Neural progenitor cell (in vitro differentiated cells): Measurements from ENCODE around the gene SMG7. TPM values are rescaled to one million over a fixed set of nuclear protein-coding genes. Genes with fewer than 3 reads are reported as not detected.

Experiments used
- DNase-seq: peaks from one replicate; pipeline ENCODE4 v3.0.0-alpha.2; 2016; ENCODE audit warnings: low spot score
- H2AFZ ChIP-seq: fragments of 200-600 bp; sonication (generic); replicated peaks from 2 replicates; pipeline ENCODE4 v1.6.1; 2016; ENCODE audit warnings: antibody characterized with exemption
- H3F3A ChIP-seq: fragments of 200-600 bp; sonication (generic); 2 replicates; pipeline ENCODE4 v1.6.1; 2016; ENCODE audit warnings: antibody characterized with exemption, low read depth
- H3K27ac ChIP-seq: fragments of 200-600 bp; sonication (generic); 2 replicates; pipeline ENCODE4 v1.5.1; 2016; ENCODE audit warnings: mild to moderate bottlenecking
- H3K27me3 ChIP-seq: fragments of 200-600 bp; sonication (generic); 2 replicates; pipeline ENCODE4 v1.6.1; 2016; ENCODE audit warnings: mild to moderate bottlenecking, moderate library complexity
- H3K36me3 ChIP-seq: fragments of 200-600 bp; sonication (generic); 2 replicates; pipeline ENCODE4 v1.5.1; 2016
- H3K4me1 ChIP-seq: fragments of 200-600 bp; sonication (generic); 2 replicates; pipeline ENCODE4 v1.6.1; 2016; ENCODE audit warnings: mixed run types
- H3K4me2 ChIP-seq: fragments of 200-600 bp; sonication (generic); 2 replicates; pipeline ENCODE4 v1.6.1; 2016
- H3K4me3 ChIP-seq: fragments of 200-600 bp; sonication (generic); 2 replicates; pipeline ENCODE4 v1.5.1; 2016
- H3K79me2 ChIP-seq: fragments of 200-600 bp; sonication (generic); 2 replicates; pipeline ENCODE4 v1.6.1; 2016; ENCODE audit warnings: low read depth
- H3K9ac ChIP-seq: fragments of 200-600 bp; sonication (generic); 2 replicates; pipeline ENCODE4 v1.6.1; 2016
- H3K9me3 ChIP-seq: fragments of 200-600 bp; sonication (generic); 2 replicates; pipeline ENCODE4 v1.5.1; 2016; ENCODE audit warnings: low read depth
- H4K20me1 ChIP-seq: fragments of 200-600 bp; sonication (generic); 2 replicates; pipeline ENCODE4 v1.6.1; 2016; ENCODE audit warnings: low read depth
- H3K27ac Mint-ChIP-seq: 3 replicates; pipeline ENCODE4 v1.8.0; 2021; ENCODE audit warnings: mixed read lengths
- H3K27me3 Mint-ChIP-seq: 2 replicates; pipeline ENCODE4 v1.8.0; 2022; ENCODE audit warnings: low read depth, mild to moderate bottlenecking, inconsistent platforms, moderate library complexity, mixed read lengths; ENCODE audit not compliant: insufficient read depth
- H3K36me3 Mint-ChIP-seq: 3 replicates; pipeline ENCODE4 v1.8.0; 2021; ENCODE audit warnings: mixed read lengths
- H3K4me1 Mint-ChIP-seq: 3 replicates; pipeline ENCODE4 v1.8.0; 2021; ENCODE audit warnings: mixed read lengths
- H3K4me3 Mint-ChIP-seq: 3 replicates; pipeline ENCODE4 v1.8.0; 2021; ENCODE audit warnings: mild to moderate bottlenecking, moderate library complexity, mixed read lengths
- H3K9me3 Mint-ChIP-seq: 3 replicates; pipeline ENCODE4 v1.8.0; 2020; ENCODE audit warnings: mixed read lengths
- EZH2 ChIP-seq: fragments of 200-600 bp; sonication (generic); IDR thresholded peaks from 2 replicates; pipeline ENCODE4 v1.6.1; 2017; ENCODE audit warnings: antibody characterized with exemption, mild to moderate bottlenecking, moderate library complexity
- EZH2phosphoT487 ChIP-seq: fragments of 200-600 bp; sonication (generic); IDR thresholded peaks from 2 replicates; pipeline ENCODE4 v1.6.1; 2017; ENCODE audit warnings: antibody characterized with exemption
- total RNA-seq: library from RNA; depleted of rRNA; stranded (reverse); fragments of >200 nt; gene quantifications from 2 replicates; pipeline ENCODE4 v1.2.3, GENCODE V29; 2015; ENCODE audit warnings: low replicate concordance
- TF ChIP-seq, protein P1 (sequence below): fragments of 200-600 bp; sonication (generic); IDR thresholded peaks from 2 replicates; pipeline ENCODE4 v1.5.1; 2017; ENCODE audit warnings: antibody characterized with exemption, mild to moderate bottlenecking

SMG7 gene
- total RNA-seq, 1 donor from 2014 or later: 33.5 TPM

DNA sequence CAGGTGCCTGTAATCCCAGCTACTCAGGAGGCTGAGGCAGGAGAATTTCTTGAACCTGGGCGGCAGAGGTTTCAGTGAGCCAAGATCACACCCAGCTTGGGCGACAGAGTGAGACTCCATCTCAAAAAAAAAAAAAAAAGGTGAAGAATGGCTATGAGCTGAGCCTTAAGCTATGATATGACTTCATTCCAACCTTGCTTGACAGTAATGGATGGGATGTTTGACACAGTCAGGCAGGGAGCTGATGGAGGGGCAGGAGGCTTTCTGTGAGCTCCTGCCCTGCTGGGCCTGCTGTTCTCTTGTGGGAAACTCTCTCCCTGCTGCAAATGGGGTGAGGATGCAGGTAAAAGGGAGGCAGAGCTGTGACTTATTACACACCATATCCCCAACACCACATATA is 90.4 kb downstream of the SMG7 start:
- Histone ChIP-seq H4K20me1 (no peaks in the 10 kb centered on the region), H3K27ac (no peak overlapping the region), H3K27me3 (no peaks in the 10 kb centered on the region), H3K4me3 (no peak overlapping the region), H3K4me1 (no peaks in the 10 kb centered on the region), H3K4me2 (no peak overlapping the region), H3F3A (no peaks in the 10 kb centered on the region), H3K79me2 (no peaks in the 10 kb centered on the region), H2AFZ (no peak overlapping the region), H3K9ac (no peak overlapping the region), H3K36me3 (no peaks in the 10 kb centered on the region), H3K9me3 (no peaks in the 10 kb centered on the region)
- H3K27me3 Mint-ChIP-seq: peaks cover 5% of the 10 kb centered on the region
- H3K9me3 Mint-ChIP-seq: no peaks in the 10 kb centered on the region
- peak overlapping the region; percentile 76 for H3K27ac Mint-ChIP-seq
- H3K36me3 Mint-ChIP-seq: peaks cover 3% of the 10 kb centered on the region
- no peak for TF ChIP-seq EZH2phosphoT487
- TF ChIP-seq, protein P1, sequence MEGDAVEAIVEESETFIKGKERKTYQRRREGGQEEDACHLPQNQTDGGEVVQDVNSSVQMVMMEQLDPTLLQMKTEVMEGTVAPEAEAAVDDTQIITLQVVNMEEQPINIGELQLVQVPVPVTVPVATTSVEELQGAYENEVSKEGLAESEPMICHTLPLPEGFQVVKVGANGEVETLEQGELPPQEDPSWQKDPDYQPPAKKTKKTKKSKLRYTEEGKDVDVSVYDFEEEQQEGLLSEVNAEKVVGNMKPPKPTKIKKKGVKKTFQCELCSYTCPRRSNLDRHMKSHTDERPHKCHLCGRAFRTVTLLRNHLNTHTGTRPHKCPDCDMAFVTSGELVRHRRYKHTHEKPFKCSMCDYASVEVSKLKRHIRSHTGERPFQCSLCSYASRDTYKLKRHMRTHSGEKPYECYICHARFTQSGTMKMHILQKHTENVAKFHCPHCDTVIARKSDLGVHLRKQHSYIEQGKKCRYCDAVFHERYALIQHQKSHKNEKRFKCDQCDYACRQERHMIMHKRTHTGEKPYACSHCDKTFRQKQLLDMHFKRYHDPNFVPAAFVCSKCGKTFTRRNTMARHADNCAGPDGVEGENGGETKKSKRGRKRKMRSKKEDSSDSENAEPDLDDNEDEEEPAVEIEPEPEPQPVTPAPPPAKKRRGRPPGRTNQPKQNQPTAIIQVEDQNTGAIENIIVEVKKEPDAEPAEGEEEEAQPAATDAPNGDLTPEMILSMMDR: no peak
- no peak for TF ChIP-seq EZH2
- H3K4me1 Mint-ChIP-seq: no peaks in the 10 kb centered on the region
- no peak overlapping the region for H3K4me3 Mint-ChIP-seq
- DNase-seq: no peak

DNA sequence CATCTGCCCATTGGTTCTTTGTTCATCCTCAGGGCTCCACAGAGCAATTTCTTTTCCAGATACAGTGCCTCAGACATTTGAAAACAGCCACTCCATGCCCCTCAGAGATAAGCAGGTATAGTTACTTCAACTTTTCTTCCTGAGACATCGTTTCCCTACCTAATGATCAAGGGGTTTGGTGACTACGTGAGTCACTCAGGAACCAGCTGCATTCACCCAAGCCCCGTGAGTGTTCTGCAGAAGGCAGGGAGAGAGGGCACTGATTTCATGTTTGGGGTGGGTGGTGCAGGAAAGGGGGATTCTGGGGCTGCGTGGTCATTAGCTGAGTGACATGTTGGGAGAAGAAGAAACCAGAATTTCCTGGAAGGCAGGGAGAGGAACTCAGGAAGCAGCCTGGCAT is 93.0 kb downstream of the SMG7 start:
- Histone ChIP-seq H4K20me1 (no peaks in the 10 kb centered on the region), H3K9ac (no peak overlapping the region), H3K79me2 (no peaks in the 10 kb centered on the region), H3K4me2 (no peak overlapping the region), H3K27ac (no peak overlapping the region), H3K4me3 (no peak overlapping the region), H2AFZ (no peak overlapping the region), H3K27me3 (no peaks in the 10 kb centered on the region), H3K4me1 (no peaks in the 10 kb centered on the region), H3K36me3 (no peaks in the 10 kb centered on the region), H3K9me3 (no peaks in the 10 kb centered on the region), H3F3A (no peaks in the 10 kb centered on the region)
- TF ChIP-seq EZH2 (no peak), EZH2phosphoT487 (no peak)
- TF ChIP-seq, protein P1: no peak
- peaks cover 2% of the 10 kb centered on the region for H3K27me3 Mint-ChIP-seq
- no peaks in the 10 kb centered on the region for H3K9me3 Mint-ChIP-seq
- H3K36me3 Mint-ChIP-seq: no peaks in the 10 kb centered on the region
- no peak for DNase-seq
- no peaks in the 10 kb centered on the region for H3K4me1 Mint-ChIP-seq
- no peak overlapping the region for H3K27ac Mint-ChIP-seq
- no peak overlapping the region for H3K4me3 Mint-ChIP-seq

DNA sequence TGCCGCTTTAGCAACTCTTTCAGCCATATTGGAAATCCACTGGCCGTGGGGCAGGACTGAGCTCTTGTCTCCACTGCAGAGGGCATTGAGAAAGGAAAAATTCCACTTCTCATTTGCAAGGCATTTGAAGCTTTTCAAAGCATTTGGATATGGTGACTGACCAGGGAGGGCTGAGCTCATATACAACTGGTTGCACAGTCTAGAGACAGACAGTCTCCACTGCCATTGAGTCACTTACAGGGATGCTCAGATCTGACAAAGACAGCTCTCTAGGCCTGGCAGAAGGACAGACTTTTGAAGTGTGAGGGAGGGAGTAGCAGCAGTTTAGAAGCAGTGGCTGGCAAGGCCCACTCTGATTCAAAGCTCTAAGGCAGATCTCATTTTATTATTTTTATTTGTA is 93.7 kb downstream of the SMG7 start:
- Mint-ChIP-seq H3K4me1 (no peaks in the 10 kb centered on the region), H3K9me3 (no peaks in the 10 kb centered on the region), H3K27me3 (peaks cover 2% of the 10 kb centered on the region), H3K36me3 (no peaks in the 10 kb centered on the region), H3K27ac (peak overlapping the region; percentile 32), H3K4me3 (no peak overlapping the region)
- TF ChIP-seq EZH2phosphoT487 (no peak), EZH2 (no peak)
- TF ChIP-seq, protein P1: no peak
- Histone ChIP-seq H3K27ac (no peak overlapping the region), H3K9ac (no peak overlapping the region), H4K20me1 (no peaks in the 10 kb centered on the region), H3F3A (no peaks in the 10 kb centered on the region), H3K27me3 (no peaks in the 10 kb centered on the region), H3K4me2 (no peak overlapping the region), H3K79me2 (no peaks in the 10 kb centered on the region), H3K9me3 (no peaks in the 10 kb centered on the region), H3K36me3 (no peaks in the 10 kb centered on the region), H3K4me3 (no peak overlapping the region), H3K4me1 (no peaks in the 10 kb centered on the region), H2AFZ (no peak overlapping the region)
- no peak for DNase-seq

DNA sequence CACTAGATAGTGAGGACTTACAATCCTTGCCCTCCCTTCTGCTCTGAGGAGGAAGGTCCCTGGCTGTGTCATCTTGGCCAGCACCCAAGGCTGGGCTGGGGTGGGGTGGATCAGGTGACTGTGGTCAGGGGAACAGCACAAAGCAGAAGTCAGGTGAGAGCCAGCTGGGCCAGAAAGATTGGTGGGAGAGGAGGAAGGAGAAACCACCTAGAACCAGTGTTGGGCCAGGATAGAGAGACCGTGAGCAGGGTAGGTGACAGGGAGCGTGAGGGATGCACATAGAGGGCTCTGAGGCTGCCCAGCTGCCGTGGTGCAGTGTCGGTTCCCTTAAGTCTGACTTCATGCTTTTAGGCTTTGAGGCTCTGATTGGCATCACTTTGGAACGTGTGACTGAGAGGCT is 95.3 kb downstream of the SMG7 start:
- no peak overlapping the region for H3K4me3 Mint-ChIP-seq
- Histone ChIP-seq H3K36me3 (no peaks in the 10 kb centered on the region), H3F3A (no peaks in the 10 kb centered on the region), H3K4me3 (no peak overlapping the region), H3K9me3 (no peaks in the 10 kb centered on the region), H3K79me2 (no peaks in the 10 kb centered on the region), H2AFZ (no peak overlapping the region), H4K20me1 (no peaks in the 10 kb centered on the region), H3K27me3 (no peaks in the 10 kb centered on the region), H3K4me2 (no peak overlapping the region), H3K4me1 (no peaks in the 10 kb centered on the region), H3K27ac (no peak overlapping the region), H3K9ac (no peak overlapping the region)
- peaks cover 5% of the 10 kb centered on the region for H3K27me3 Mint-ChIP-seq
- H3K27ac Mint-ChIP-seq: no peak overlapping the region
- no peak for DNase-seq
- H3K9me3 Mint-ChIP-seq: no peaks in the 10 kb centered on the region
- TF ChIP-seq EZH2 (no peak), EZH2phosphoT487 (no peak)
- TF ChIP-seq, protein P1: no peak
- no peaks in the 10 kb centered on the region for H3K4me1 Mint-ChIP-seq
- H3K36me3 Mint-ChIP-seq: no peaks in the 10 kb centered on the region
